Dermis microvascular lymphatic vessel endothelial cell (primary cell): ENCODE data around the gene TIMP2. TPM values are rescaled to one million over a fixed set of nuclear protein-coding genes. Genes with fewer than 3 reads are reported as not detected.

Source experiments
- DNase-seq, 2 donors: peaks; one replicate each; pipeline versions ENCODE4 v3.0.0 to v3.0.0-alpha.2; 2010; ENCODE audit warnings: low read depth in 2 of 2
- total RNA-seq: library from RNA; depleted of rRNA; stranded (reverse); fragments of >200 nt; gene quantifications from 2 replicates; pipeline ENCODE4 v1.2.1, GENCODE V29; 2014

The TIMP2 gene
- total RNA-seq, 1 donor from 2014 or later = 34.5 TPM

DNA sequence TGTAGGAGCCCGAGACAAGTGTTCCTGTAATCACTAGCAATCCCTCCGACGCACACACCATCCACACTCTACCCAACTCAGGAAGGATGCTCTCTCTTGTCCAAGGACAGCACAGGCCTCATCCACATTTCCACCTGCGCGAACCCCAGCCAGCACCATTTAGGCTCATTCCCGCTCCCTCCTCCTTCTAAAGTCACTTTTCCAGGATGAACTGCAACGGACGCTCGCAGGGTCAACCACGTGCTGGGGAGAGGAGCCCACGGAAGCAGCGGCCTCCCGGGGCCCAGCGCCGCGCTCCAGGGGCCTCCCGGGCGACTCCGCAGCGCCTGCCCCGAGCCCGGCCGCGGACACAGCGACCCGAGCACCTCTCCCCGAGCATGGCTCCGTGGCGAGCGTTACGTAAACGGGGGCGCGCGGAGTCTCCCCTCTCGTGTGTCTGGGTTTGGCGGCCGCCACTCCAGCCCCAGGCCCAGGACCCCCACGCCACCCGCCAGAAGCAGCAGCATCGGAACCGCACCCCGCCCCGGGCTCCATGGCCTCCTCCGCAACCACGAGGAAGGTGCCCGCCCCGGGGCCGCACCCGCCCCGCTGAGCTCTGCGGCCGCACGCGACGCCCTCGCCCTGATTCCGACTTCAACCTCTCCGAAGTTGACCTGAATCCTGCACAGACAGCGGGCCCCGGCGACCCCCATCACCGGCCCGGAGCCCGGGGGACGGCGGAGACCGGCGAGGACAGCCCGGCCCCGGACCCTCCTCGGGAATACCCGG, 85.2 kb downstream of the TIMP2 start:
- peak in 1 of 2 donors; percentile 45 for DNase-seq

GRCh38 chr17:78839235-78839761, 85.9 kb downstream of the TIMP2 start:
- DNase-seq = peak in 1 of 2 donors; percentile 58

DNA sequence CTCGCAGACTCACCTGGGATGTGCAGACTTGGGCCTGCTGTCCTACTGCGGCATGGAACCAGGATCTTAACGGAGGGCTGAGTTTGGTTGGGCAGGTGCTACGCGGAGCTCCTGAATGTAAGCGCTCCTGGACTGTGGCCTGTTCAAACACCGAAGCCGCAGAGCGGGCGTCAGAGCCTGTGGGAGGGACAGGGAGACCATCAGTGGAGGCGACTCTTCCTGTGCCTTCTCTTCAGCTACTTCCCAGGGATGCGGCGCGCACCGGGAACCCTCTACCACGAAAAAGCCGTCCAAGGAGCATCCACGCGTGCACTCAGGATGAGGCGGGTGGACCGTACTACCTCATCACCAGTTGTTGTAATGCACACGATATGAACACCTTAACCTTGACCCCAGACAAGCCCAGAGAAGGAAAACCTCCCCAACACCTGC, 86.6 kb downstream of the TIMP2 start:
- DNase-seq = no peak

GRCh38 chr17:78836420-78837021, 88.7 kb downstream of the TIMP2 start:
- no peak for DNase-seq

- DNase-seq = no peak
Measured at GRCh38 chr17:78834571-78834970, 90.6 kb downstream of the TIMP2 start.

GRCh38 chr17:78832541-78832810, 92.7 kb downstream of the TIMP2 start:
- DNase-seq = no peak

- DNase-seq = no peak
Measured at GRCh38 chr17:78831688-78832540, 93.3 kb downstream of the TIMP2 start.

DNA sequence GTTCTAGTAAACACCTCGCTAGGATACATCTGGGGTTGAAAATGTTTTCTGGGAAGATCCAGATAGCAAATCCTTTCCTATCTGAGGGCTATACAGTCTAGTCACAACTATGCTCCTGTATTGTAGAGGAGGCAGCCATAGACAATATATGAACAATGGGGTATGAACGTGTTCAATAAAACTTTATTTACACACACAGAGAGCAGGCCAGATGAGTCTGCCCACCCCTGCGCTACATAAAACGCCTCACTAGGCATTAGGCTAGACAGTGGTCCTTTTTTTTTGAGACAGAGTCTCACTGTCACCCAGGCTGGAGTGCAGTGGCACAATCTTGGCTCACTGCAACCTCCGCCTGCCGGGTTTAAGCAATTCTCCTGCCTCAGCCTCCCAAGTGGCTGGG, 95.7 kb downstream of the TIMP2 start:
- DNase-seq = no peak

GRCh38 chr17:78828470-78829185, 96.6 kb downstream of the TIMP2 start:
- DNase-seq = peak in 1 of 2 donors; percentile 47

- no peak for DNase-seq
Measured at GRCh38 chr17:78826836-78827509, 98.2 kb downstream of the TIMP2 start.

- peak in 1 of 2 donors; percentile 40 for DNase-seq
Measured at GRCh38 chr17:78826421-78826820, 98.8 kb downstream of the TIMP2 start.

GRCh38 chr17:78825696-78826095, 99.5 kb downstream of the TIMP2 start:
- no peak for DNase-seq

DNA sequence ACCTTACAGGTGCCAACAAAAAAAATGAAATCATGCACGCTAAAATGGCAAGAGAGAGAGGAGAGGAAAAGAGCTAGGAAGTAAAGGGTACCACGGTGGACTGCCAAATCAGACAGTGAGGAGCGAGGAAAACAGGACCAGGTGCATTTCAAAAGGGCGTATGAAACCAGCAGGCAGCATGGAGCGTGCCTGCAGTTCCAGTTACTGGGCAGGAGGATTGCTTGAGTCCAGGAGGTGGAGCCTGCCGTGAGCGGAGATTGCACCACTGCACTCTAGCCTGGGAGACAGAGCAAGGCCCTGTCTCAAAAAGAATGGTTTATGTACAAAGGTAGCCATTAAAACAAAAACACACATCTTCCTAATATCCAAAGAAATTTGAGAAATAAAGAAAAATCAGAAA, 100.9 kb downstream of the TIMP2 start:
- no peak for DNase-seq

DNA sequence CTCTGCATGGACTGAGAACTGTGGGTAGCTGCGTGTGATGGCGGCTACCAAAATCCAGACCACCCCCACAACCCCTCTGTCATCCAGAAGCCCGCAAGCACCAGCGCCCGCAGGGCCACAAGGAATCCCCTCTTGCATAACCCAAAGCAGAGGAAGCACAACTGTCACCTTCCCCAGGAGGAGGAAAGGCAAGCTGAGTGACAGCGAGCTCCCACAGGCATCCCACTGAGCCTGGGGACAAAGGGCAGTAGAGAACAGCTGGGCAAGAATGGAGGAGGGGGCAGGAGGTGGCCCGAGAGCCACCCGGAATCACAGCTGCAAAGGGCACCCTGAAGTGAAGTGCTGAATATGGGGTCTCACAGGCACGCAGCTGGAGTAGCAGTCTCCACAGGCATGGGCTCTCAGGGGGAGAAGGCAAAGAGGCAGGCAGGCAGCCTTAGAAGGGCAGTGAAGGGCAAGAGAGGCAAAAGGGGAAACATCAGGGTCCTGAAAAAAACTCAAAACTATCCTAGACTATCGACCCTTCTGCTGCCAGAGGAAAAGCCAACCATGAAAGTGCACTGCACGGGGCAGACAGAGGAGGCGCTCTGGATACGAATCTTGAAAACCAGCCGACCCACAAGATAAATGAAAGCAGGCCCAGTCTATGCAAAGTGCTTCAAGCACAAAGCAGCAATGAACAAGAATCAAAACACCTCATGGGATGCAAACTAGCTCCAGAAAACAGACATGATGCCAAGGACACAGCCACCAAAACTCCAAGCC, 101.7 kb downstream of the TIMP2 start:
- DNase-seq = no peak

DNA sequence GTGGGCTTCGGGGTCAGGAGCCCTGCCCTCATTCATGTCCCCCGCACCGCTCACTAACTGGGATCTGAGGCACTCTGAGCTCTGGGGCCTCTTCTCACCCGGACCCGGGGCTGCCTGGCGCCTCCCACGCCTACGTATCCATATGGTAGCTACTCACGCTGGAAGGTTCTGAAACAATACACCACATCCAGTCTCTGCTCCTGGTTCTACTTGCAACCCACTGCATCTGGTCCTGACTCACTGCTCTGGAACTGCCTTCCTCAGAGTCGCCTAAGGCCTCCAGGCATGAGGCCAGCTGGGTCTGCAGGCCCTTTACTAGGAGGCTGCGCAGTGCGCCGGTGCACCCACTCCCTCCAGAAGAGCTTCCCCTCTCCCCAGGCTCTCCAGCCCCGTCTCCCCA, 102.6 kb downstream of the TIMP2 start:
- DNase-seq = no peak

DNA sequence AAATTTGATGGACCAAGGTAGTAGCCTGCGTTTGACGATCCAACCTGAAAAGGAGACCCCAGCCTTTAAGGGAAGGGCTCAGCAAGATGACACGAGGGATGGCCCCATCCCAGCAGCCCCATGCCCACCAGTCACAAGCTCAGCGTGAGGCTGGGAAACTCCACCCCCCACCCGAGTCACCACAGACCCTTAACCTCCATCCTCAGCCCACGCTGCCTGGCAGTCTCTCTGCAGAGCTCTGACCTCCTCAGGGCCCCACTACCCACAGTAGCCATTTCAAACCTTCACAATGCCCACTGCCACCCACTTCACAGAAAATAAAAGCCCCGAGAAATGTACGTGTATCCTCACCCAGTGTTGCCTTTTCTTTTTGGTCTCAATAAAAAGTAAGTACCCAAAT, 103.2 kb downstream of the TIMP2 start:
- DNase-seq = no peak

- DNase-seq = no peak
Measured at GRCh38 chr17:78820841-78821240, 104.3 kb downstream of the TIMP2 start.

- no peak for DNase-seq
Measured at GRCh38 chr17:78819806-78820792, 105.1 kb downstream of the TIMP2 start.

DNA sequence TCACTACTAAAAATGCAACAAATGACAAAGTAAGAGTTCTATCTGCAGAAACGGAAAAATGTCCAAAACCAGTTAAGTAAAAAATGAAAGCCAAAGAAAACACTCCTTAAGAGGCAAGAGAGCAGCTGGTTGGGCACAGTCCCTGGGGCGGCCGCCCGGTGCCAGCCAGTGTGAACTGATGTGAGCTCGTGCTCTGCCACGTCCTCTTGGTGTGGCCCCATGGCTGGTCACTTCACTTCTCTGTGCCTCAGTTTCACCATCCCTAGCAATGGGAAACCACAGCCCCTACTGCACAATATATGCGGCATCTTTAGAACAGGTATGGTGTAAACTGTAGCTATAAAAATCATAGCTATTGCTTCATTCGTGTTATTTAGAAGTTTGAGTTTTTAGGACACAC, 105.8 kb downstream of the TIMP2 start:
- peak in 1 of 2 donors; percentile 21 for DNase-seq
